Brain microvascular endothelial cell (primary cell): Measurements from ENCODE around the gene HOXD3.

Experiments
- DNase-seq: peaks from one replicate; pipeline ENCODE4 v3.0.0-alpha.2; 2020
- H3K27ac ChIP-seq: fragments of 250-450 bp; sonication (Bioruptor Pico); 2 replicates; pipeline ENCODE4 v1.5.1; 2020; ENCODE audit warnings: mild to moderate bottlenecking, moderate library complexity
- H3K27me3 ChIP-seq: fragments of 250-450 bp; sonication (Bioruptor Pico); replicated peaks from 2 replicates; pipeline ENCODE4 v1.5.1; 2020; ENCODE audit warnings: mild to moderate bottlenecking
- H3K36me3 ChIP-seq: fragments of 250-450 bp; sonication (Bioruptor Pico); replicated peaks from 2 replicates; pipeline ENCODE4 v1.5.1; 2020; ENCODE audit warnings: mild to moderate bottlenecking
- H3K4me3 ChIP-seq: 2 replicates; pipeline ENCODE4 v1.5.1; 2011; ENCODE audit warnings: low read depth, mild to moderate bottlenecking, control low read depth, low read length, moderate library complexity
- in situ Hi-C: cut with HindIII; loops from 2 replicates; pipeline ENCODE4 v1.10.0; 2017; ENCODE audit warnings: low sequenced_read_pairs, low pct_ligation_motif_present
- TF ChIP-seq, protein P1 (sequence below): IDR thresholded peaks from 2 replicates; pipeline ENCODE4 v1.5.1; 2011; ENCODE audit warnings: low read depth, mild to moderate bottlenecking, moderate library complexity, low read length, control low read depth, inconsistent platforms; ENCODE audit errors: missing control alignments

The HOXD3 gene

DNA sequence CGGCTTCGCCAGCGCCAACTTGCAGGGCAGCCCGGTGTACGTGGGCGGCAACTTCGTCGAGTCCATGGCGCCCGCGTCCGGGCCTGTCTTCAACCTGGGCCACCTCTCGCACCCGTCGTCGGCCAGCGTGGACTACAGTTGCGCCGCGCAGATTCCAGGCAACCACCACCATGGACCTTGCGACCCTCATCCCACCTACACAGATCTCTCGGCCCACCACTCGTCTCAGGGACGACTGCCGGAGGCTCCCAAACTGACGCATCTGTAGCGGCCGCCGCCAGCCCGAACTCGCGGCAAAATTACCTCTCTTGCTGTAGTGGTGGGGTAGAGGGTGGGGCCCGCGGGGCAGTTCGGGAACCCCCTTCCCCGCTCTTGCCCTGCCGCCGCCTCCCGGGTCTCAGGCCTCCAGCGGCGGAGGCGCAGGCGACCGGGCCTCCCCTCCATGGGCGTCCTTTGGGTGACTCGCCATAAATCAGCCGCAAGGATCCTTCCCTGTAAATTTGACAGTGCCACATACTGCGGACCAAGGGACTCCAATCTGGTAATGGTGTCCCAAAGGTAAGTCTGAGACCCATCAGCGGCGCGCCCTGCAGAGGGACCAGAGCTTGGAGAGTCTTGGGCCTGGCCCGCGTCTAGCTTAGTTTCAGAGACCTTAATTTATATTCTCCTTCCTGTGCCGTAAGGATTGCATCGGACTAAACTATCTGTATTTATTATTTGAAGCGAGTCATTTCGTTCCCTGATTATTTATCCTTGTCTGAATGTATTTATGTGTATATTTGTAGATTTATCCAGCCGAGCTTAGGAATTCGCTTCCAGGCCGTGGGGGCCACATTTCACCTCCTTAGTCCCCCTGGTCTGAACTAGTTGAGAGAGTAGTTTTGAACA, 15.1 kb downstream of the HOXD3 start:
- TF ChIP-seq, protein P1, sequence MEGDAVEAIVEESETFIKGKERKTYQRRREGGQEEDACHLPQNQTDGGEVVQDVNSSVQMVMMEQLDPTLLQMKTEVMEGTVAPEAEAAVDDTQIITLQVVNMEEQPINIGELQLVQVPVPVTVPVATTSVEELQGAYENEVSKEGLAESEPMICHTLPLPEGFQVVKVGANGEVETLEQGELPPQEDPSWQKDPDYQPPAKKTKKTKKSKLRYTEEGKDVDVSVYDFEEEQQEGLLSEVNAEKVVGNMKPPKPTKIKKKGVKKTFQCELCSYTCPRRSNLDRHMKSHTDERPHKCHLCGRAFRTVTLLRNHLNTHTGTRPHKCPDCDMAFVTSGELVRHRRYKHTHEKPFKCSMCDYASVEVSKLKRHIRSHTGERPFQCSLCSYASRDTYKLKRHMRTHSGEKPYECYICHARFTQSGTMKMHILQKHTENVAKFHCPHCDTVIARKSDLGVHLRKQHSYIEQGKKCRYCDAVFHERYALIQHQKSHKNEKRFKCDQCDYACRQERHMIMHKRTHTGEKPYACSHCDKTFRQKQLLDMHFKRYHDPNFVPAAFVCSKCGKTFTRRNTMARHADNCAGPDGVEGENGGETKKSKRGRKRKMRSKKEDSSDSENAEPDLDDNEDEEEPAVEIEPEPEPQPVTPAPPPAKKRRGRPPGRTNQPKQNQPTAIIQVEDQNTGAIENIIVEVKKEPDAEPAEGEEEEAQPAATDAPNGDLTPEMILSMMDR, result no peak

DNA sequence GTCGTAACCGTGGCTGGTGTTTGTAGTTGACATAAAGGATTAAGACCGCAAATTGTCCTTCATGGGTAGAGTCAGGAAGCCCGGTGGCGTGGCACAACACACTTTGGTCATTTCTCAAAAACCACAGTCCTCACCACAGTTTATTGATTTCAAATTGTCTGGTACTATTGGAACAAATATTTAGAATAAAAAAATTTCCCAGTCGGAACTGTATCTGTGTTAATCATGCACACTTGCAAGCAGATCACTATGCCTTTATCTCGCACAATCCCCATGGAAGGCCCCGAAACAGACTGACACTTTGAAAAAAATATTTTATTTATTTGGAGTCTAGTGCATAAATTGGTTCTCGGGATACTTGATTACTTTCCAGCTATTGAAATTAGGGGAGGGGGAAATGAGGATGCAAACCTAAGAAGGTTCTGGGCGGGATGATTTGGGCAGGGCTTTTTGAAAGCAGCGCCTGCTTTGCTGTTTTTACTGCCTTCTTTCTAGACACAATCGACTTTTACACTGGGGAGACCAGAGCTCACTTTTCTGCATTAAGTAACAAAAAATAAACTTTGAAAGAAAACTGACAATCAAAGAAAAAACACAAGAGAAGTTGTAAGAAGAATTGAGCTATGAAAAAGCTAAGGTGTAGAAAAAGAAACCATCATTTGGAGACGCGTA, 15.9 kb downstream of the HOXD3 start:
- Histone ChIP-seq H3K27me3 (peaks cover 81% of the 10 kb centered on the region), H3K4me3 (no peak overlapping the region), H3K27ac (no peak overlapping the region), H3K36me3 (no peaks in the 10 kb centered on the region)
- DNase-seq, result no peak
- in situ Hi-C loops, result no loop called here
- TF ChIP-seq, protein P1, result no peak

More for the DNA sequence above, 15.1 kb downstream of the HOXD3 start:
- in situ Hi-C loops, result no loop called here
- Histone ChIP-seq H3K27me3 (peaks cover 78% of the 10 kb centered on the region), H3K4me3 (no peak overlapping the region), H3K36me3 (no peaks in the 10 kb centered on the region), H3K27ac (no peak overlapping the region)
- no peak for DNase-seq

- TF ChIP-seq, protein P1, result no peak
- in situ Hi-C loops, result no loop called here
- no peaks in the 10 kb centered on the region for H3K36me3 ChIP-seq
- H3K27me3 ChIP-seq, result peaks cover 87% of the 10 kb centered on the region
- H3K27ac ChIP-seq, result no peak overlapping the region
- no peak overlapping the region for H3K4me3 ChIP-seq
- no peak for DNase-seq
Observed at GRCh38 chr2:176173567-176174381, 16.7 kb downstream of the HOXD3 start.

- TF ChIP-seq, protein P1, result no peak
- no peak overlapping the region for H3K4me3 ChIP-seq
- peaks cover 89% of the 10 kb centered on the region for H3K27me3 ChIP-seq
- no peaks in the 10 kb centered on the region for H3K36me3 ChIP-seq
- in situ Hi-C loops, result no loop called here
- no peak overlapping the region for H3K27ac ChIP-seq
- DNase-seq, result no peak
Observed at GRCh38 chr2:176174382-176174823, 17.3 kb downstream of the HOXD3 start.

- Histone ChIP-seq H3K4me3 (no peak overlapping the region), H3K27me3 (peaks cover 90% of the 10 kb centered on the region), H3K36me3 (no peaks in the 10 kb centered on the region), H3K27ac (no peak overlapping the region)
- no peak for DNase-seq
- TF ChIP-seq, protein P1, result no peak
- in situ Hi-C loops, result no loop called here
Observed at GRCh38 chr2:176174824-176175708, 18.0 kb downstream of the HOXD3 start.
